Left lung (tissue), 10 donors: ENCODE results near the gene JAK1. TPM values are rescaled to one million over a fixed set of nuclear protein-coding genes. Genes with fewer than 3 reads are reported as not detected.

Experiments
- ATAC-seq: fragments of 200-7000 bp; cut with Tn5 transposase; one replicate; pipeline ENCODE4 v1.9.1; 2020; ENCODE audit warnings: moderate library complexity
- DNase-seq, 4 donors: peaks; one replicate each; pipeline ENCODE4 v3.0.0-alpha.2; 2013 to 2020
- H3K27ac ChIP-seq, 2 donors: fragments of 200-600 bp; sonication (generic) in 1 of 2; one replicate each; pipeline versions ENCODE4 v1.5.0 to v1.8.0; 2020 to 2021
- H3K27me3 ChIP-seq, 2 donors: fragments of 200-600 bp; sonication (generic) in 1 of 2; one replicate each; pipeline versions ENCODE4 v1.5.0 to v1.8.0; 2020 to 2021
- H3K36me3 ChIP-seq, 2 donors: fragments of 200-600 bp; sonication (generic) in 1 of 2; one replicate each; pipeline versions ENCODE4 v1.5.0 to v1.8.0; 2020 to 2021
- H3K4me1 ChIP-seq, 2 donors: fragments of 200-600 bp; one replicate each; pipeline ENCODE4 v1.8.0; 2021
- H3K4me3 ChIP-seq, 2 donors: fragments of 200-600 bp; sonication (generic) in 1 of 2; one replicate each; pipeline versions ENCODE4 v1.5.0 to v1.8.0; 2020 to 2021; ENCODE audit warnings: mild to moderate bottlenecking in 1 of 2
- H3K9me3 ChIP-seq, 2 donors: fragments of 200-600 bp; sonication (generic) in 1 of 2; one replicate each; pipeline versions ENCODE4 v1.5.0 to v1.8.0; 2020 to 2021
- intact Hi-C, 2 donors: fragments of 100-400 bp; cut with DNase I; formaldehyde crosslinking; loops; one replicate each; pipeline versions ENCODE4 v1.11.2 to v1.14.2; 2022
- polyA plus RNA-seq, 6 donors: library from polyadenylated mRNA; unstranded; fragments of 120-200 nt; gene quantifications; one replicate each; pipeline ENCODE4 v1.2.1, GENCODE V29; 2013; ENCODE audit not compliant: insufficient read length in 6 of 6
- total RNA-seq, 2 donors: library from RNA; stranded (reverse); fragmentation: NEBNext Ultra II Directional; extraction: Animal tissue kit (Norgen Biotek cat#: 25700); gene quantifications; one replicate each; pipeline ENCODE4 v1.2.1, GENCODE V29; 2021
- TF ChIP-seq, protein P1 (sequence below), 2 donors: fragments of 200-600 bp; sonication (generic) in 1 of 2; IDR thresholded peaks; one replicate each; pipeline versions ENCODE4 v1.5.0 to v1.8.0; 2021; ENCODE audit warnings: antibody characterized with exemption in 2 of 2
- donor health status: DM: no; HTN: yes; CAD: no.
- donor health status: DM: no; HTN: no; CAD: no.

JAK1 gene
- total and polyA plus RNA-seq, 8 donors = 103 to 162 (median 115) TPM

DNA sequence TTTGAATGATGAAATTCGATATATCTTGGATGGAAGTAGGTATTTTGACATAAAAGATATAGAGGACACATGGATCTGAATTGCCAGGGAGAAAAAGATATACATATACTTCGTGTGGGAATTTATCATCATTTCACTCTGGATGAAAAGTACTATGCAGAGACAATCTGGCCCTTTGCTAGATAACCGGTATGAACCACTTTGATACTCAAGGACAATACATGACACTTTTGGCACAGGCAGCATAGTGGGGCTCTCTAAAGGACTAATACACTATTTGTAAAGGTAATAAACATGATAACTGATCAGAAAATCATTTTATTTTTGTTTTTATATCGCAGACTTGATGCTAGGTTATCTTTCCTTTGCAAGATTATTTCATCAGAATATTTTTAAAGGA is 24.2 kb downstream of the JAK1 start:
- Histone ChIP-seq H3K27me3 (no peaks in the 10 kb centered on the region), H3K27ac (no peak overlapping the region), H3K4me1 (peaks cover 2 to 54% of the 10 kb centered on the region in 2 donors), H3K36me3 (no peaks in the 10 kb centered on the region), H3K9me3 (no peaks in the 10 kb centered on the region), H3K4me3 (no peak overlapping the region)
- intact Hi-C loops = no loop called here
- TF ChIP-seq, protein P1, sequence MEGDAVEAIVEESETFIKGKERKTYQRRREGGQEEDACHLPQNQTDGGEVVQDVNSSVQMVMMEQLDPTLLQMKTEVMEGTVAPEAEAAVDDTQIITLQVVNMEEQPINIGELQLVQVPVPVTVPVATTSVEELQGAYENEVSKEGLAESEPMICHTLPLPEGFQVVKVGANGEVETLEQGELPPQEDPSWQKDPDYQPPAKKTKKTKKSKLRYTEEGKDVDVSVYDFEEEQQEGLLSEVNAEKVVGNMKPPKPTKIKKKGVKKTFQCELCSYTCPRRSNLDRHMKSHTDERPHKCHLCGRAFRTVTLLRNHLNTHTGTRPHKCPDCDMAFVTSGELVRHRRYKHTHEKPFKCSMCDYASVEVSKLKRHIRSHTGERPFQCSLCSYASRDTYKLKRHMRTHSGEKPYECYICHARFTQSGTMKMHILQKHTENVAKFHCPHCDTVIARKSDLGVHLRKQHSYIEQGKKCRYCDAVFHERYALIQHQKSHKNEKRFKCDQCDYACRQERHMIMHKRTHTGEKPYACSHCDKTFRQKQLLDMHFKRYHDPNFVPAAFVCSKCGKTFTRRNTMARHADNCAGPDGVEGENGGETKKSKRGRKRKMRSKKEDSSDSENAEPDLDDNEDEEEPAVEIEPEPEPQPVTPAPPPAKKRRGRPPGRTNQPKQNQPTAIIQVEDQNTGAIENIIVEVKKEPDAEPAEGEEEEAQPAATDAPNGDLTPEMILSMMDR (IDR thresholded peaks at IDR 0.05) = no peak
- no peak for ATAC-seq
- no peak for DNase-seq

DNA sequence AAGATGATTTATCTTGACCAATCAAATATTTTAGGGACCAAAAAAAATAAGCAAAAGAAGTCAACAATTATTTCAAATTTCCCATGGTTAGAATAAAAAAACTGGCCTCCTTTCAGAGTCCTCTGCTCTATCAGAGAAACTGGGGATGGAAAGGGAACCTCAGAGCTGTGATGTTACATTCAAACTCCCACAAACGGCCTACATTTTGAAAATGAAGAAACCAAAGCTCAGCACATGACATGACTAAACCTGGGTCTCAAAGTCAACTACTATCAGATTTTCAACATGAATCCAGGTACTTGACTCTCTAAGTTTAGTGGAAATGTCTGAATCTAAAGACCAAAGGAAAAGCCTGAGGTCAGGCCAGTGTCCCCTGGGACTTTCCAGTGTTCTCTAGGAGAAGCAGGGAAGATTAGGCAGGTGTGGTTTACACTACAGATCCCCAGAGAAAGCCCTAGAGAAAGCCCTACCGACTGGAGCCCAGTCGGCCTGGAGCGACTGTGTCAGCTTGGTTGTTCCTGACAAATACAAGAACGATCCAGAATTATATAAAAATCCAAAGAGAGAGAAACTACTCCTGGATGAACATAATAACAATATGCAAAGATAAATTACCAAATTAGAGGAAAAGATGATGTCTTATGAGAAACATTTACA is 24.8 kb downstream of the JAK1 start:
- Histone ChIP-seq H3K27ac (no peak overlapping the region), H3K27me3 (no peaks in the 10 kb centered on the region), H3K4me1 (peaks cover 0 to 56% of the 10 kb centered on the region in 2 donors), H3K9me3 (no peaks in the 10 kb centered on the region), H3K4me3 (no peak overlapping the region), H3K36me3 (no peaks in the 10 kb centered on the region)
- DNase-seq (no peak), ATAC-seq (no peak)
- intact Hi-C loops = no loop called here
- TF ChIP-seq, protein P1 (IDR thresholded peaks at IDR 0.05) = no peak

DNA sequence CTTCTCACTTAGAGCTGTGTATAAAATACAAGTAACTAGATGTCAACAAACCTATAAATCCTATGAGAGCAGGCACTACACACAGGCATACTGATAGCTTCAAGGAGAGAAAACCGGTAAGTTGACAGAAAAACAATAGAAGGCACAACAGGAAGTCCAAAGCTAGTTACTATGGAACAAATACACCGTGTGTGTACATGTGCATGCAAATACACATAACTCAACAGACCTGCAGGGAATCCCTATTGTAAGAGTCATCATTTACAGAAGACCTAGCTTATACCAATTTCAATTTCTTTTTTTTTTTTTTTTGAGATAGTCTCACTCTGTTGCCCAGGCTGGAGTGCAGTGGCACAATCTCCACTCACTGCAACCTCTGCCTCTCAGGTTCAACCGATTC is 26.3 kb downstream of the JAK1 start:
- Histone ChIP-seq H3K27ac (no peak overlapping the region), H3K36me3 (no peaks in the 10 kb centered on the region), H3K4me3 (no peak overlapping the region), H3K27me3 (no peaks in the 10 kb centered on the region), H3K4me1 (peaks cover under 1 to 59% of the 10 kb centered on the region in 2 donors), H3K9me3 (no peaks in the 10 kb centered on the region)
- DNase-seq (no peak), ATAC-seq (no peak)
- intact Hi-C loops = no loop called here
- TF ChIP-seq, protein P1 (IDR thresholded peaks at IDR 0.05) = no peak

DNA sequence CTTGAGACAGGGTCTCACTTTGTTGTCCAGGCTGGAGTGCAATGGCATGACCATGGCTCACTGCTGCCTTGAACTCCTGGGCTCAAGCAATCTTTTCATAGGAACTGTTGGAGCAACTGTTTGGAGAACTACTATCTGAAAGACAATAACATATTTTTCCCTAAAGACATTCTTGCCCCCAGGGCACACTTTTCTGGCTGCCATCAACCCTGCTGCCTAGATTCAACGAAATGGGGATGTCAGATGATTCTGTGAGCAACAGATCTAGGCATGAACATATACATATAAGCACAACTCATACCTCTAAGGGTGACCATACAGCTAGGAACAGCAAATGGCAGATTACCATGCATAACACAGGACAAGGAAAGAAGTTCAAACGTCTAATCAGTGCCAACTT is 27.4 kb downstream of the JAK1 start:
- ATAC-seq (no peak), DNase-seq (no peak)
- H3K36me3 ChIP-seq = no peaks in the 10 kb centered on the region
- no peaks in the 10 kb centered on the region for H3K9me3 ChIP-seq
- TF ChIP-seq, protein P1 (IDR thresholded peaks at IDR 0.05) = no peak
- no peak overlapping the region for H3K4me3 ChIP-seq
- H3K27ac ChIP-seq = no peak overlapping the region
- peaks cover 10 to 65% of the 10 kb centered on the region in 2 donors for H3K4me1 ChIP-seq
- no peaks in the 10 kb centered on the region for H3K27me3 ChIP-seq
- intact Hi-C loops = no loop called here

DNA sequence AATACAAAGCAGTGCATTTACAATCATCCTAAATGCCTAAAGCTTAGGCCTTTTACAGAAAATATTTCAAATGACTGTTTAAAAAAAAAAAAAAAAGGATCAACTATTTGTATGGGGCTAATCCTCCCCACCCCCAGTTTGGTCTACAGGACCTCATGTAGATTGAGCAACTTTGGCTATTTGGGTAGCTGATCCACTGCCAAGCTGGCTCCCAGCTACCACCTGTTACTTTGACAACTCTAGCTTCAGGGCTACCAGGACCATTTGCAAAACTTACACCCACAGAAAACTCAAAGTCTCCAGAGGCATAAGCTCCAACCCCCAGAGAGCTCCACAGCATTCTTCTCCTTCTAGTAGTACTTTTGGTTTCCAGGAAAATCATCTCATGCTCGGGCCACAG is 29.4 kb downstream of the JAK1 start:
- H3K27me3 ChIP-seq = no peaks in the 10 kb centered on the region
- intact Hi-C loops = no loop called here
- ATAC-seq = no peak
- no peaks in the 10 kb centered on the region for H3K9me3 ChIP-seq
- no peak overlapping the region for H3K4me3 ChIP-seq
- TF ChIP-seq, protein P1 (IDR thresholded peaks at IDR 0.05) = no peak
- H3K4me1 ChIP-seq = peaks cover 16 to 72% of the 10 kb centered on the region in 2 donors
- no peak overlapping the region for H3K27ac ChIP-seq
- DNase-seq = no peak
- H3K36me3 ChIP-seq = no peaks in the 10 kb centered on the region
